Measurements from ENCODE around the gene PDE8B. TPM values are rescaled to one million over a fixed set of nuclear protein-coding genes. Genes with fewer than 3 reads are reported as not detected.

PDE8B gene
- polyA plus RNA-seq, 1 of the 3 experiments (the other 2 are of a cell fraction), result not detected

DNA sequence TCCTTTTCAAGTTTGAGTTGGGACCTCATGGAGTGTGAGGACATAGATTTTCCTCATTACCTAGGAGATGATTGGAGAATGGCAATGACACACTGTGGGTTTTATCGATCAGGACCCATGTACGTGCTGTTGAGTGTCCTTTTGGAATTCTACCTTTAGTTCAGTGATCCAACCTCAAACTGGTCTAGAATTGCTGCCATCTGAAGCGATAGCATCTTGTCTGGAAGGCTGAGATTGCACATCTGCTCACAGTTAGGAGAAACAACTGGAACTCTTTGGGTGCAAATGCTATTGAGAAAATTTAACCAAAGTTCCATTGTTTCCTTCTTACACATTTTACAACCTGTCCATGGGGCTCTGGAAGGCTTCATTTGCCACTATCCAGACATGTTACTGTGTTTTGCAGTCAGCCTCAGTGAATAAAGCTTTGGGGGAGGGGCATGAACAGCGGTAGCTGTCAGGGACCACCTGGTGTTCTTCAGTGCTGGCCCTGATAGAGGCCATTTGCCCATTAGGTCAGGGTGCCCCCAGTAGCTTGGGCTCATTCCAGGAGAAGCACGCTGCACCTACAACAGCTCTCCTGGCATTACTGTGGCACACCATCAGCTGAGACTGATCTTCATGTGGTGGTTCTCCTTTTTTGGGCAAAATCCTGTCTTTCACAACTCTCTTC, 123.1 kb downstream of the PDE8B start:
- ChIA-PET CTCF (interaction anchor here (0.9 to 1.5 kb wide), 2 partner anchors 14 to 17 kb away, joined by 3 read pairs; no protein-coding TSS in a partner anchor), POLR2A (interaction anchor here (0.6 kb wide), 1 partner anchor 1176 kb away, joined by 3 read pairs; no protein-coding TSS in a partner anchor)
- Histone ChIP-seq H3K4me2 (no peak overlapping the region), H3K27me3 (ENCODE audit: insufficient read depth) (no peaks in the 10 kb centered on the region; the same call in 1 of the 2 replicates), H3K4me1 (ENCODE audit: control insufficient read depth in 1 of 2, insufficient read depth in 2 of 2, low read depth in 1 of 2, low read length in 1 of 2) (peaks cover 0 to 30% of the 10 kb centered on the region in 2 experiments; a peak in 2 of 4 replicates), H3K9me2 (no peaks in the 10 kb centered on the region), H3K79me2 (ENCODE audit: insufficient read depth) (no peaks in the 10 kb centered on the region), H3F3A (replicated peaks; ENCODE audit: insufficient read depth) (no peaks in the 10 kb centered on the region), H3K36me3 (replicated peaks in 1 of 2; ENCODE audit: control insufficient read depth in 1 of 2, insufficient read depth in 2 of 2, low read length in 1 of 2) (no peaks in the 10 kb centered on the region), H3K9me3 (no peaks in the 10 kb centered on the region), H4K20me1 (ENCODE audit: insufficient read depth) (no peaks in the 10 kb centered on the region), H3K27ac (ENCODE audit: low read depth in 2 of 2, low read length in 1 of 2) (peak overlapping the region in 1 of 2 experiments; percentile 79; a peak in 2 of 4 replicates), H3K9ac (no peak overlapping the region), H3K4me3 (ENCODE audit: low read depth in 2 of 2, low read length in 1 of 2) (no peak overlapping the region), H2AFZ (ENCODE audit: low read depth) (no peak overlapping the region)
- 41% methylated on average over 5 of the region's 5 CpGs for WGBS (ENCODE audit: low lambda C conversion rate)
- DNase-seq, result peak; percentile 36
- peak; percentile 11; the same call in 1 of the 2 replicates for TF ChIP-seq RAD21 (IDR thresholded peaks at IDR 0.05; ENCODE audit: low read length)
- no peak; the same call in 1 of the 2 replicates for TF ChIP-seq MXI1 (IDR thresholded peaks at IDR 0.05; ENCODE audit: low read depth, low read length)
- TF ChIP-seq SMC3 (IDR thresholded peaks at IDR 0.05; ENCODE audit: low read depth, low read length), result no peak
- TF ChIP-seq GATA2 (CRISPR knock-in tag; IDR thresholded peaks at IDR 0.05), result peak; percentile 55
- TF ChIP-seq EP300 (IDR thresholded peaks at IDR 0.05; ENCODE audit: borderline replicate concordance in 1 of 2, low read depth in 1 of 2, low read length in 1 of 2), result 0 out of 4 replicates have a peak, but pooled peaks of 1 of the 2 experiments have one; percentile 42
- peak; percentile 25 for TF ChIP-seq CHD2 (IDR thresholded peaks at IDR 0.05; ENCODE audit: low read length, partially characterized antibody)

DNA sequence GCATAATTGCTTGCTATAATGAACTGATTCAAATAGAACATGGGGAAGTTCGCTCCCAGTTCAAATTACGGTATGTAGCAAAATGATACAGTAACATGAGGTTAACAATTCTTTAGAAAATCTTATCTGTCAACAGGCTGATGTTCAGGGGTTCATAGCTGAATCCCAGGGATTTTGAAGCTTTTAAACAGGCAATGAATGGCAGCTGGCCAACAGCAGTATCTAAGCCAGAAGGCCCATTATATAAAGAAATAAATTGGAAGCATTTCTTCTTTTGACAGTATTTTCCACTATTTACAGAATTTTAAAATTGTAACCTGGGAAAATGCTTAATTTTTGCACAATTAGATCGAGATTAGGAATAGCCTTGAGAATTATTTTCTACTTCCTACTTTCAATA, 126.8 kb downstream of the PDE8B start:
- Histone ChIP-seq H3F3A (replicated peaks; ENCODE audit: insufficient read depth) (no peaks in the 10 kb centered on the region), H3K36me3 (replicated peaks in 1 of 2; ENCODE audit: control insufficient read depth in 1 of 2, insufficient read depth in 2 of 2, low read length in 1 of 2) (no peaks in the 10 kb centered on the region), H3K27me3 (ENCODE audit: insufficient read depth) (no peaks in the 10 kb centered on the region), H3K9me3 (no peaks in the 10 kb centered on the region), H3K4me3 (ENCODE audit: low read depth in 2 of 2, low read length in 1 of 2) (no peak overlapping the region), H3K4me2 (no peak overlapping the region), H3K4me1 (ENCODE audit: control insufficient read depth in 1 of 2, insufficient read depth in 2 of 2, low read depth in 1 of 2, low read length in 1 of 2) (peaks cover 0 to 31% of the 10 kb centered on the region in 2 experiments; a peak in 2 of 4 replicates), H3K9ac (no peak overlapping the region), H3K9me2 (no peaks in the 10 kb centered on the region), H2AFZ (ENCODE audit: low read depth) (no peak overlapping the region), H4K20me1 (ENCODE audit: insufficient read depth) (no peaks in the 10 kb centered on the region), H3K79me2 (ENCODE audit: insufficient read depth) (no peaks in the 10 kb centered on the region), H3K27ac (ENCODE audit: low read depth in 2 of 2, low read length in 1 of 2) (peak overlapping the region in 1 of 2 experiments; percentile 79; a peak in 2 of 4 replicates)
- ChIA-PET CTCF (interaction anchor here (1.3 to 2.0 kb wide), 2 partner anchors 12 to 260 kb away, joined by 4 to 5 read pairs; no protein-coding TSS in a partner anchor), POLR2A (no interaction called here)
- no peak for DNase-seq
- TF ChIP-seq YY1 (IDR thresholded peaks at IDR 0.05; ENCODE audit: low read depth), result no peak
- TF ChIP-seq, protein P1, sequence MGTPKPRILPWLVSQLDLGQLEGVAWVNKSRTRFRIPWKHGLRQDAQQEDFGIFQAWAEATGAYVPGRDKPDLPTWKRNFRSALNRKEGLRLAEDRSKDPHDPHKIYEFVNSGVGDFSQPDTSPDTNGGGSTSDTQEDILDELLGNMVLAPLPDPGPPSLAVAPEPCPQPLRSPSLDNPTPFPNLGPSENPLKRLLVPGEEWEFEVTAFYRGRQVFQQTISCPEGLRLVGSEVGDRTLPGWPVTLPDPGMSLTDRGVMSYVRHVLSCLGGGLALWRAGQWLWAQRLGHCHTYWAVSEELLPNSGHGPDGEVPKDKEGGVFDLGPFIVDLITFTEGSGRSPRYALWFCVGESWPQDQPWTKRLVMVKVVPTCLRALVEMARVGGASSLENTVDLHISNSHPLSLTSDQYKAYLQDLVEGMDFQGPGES (IDR thresholded peaks at IDR 0.05; ENCODE audit: low read depth, low read length), result no peak
- no peak for TF ChIP-seq EP300 (IDR thresholded peaks at IDR 0.05; ENCODE audit: borderline replicate concordance in 1 of 2, low read depth in 1 of 2, low read length in 1 of 2)
- no peak for TF ChIP-seq FOXM1 (IDR thresholded peaks at IDR 0.05; ENCODE audit: low read depth)
- TF ChIP-seq SIN3A (IDR thresholded peaks at IDR 0.05; ENCODE audit: borderline replicate concordance, low read depth, low read length), result no peak
- TF ChIP-seq JUND (IDR thresholded peaks at IDR 0.05), result no peak
- WGBS (ENCODE audit: low lambda C conversion rate), result 61% methylated on average over 3 of the region's 3 CpGs

Data from SK-N-SH (cell line).